Activated T-helper 1 cell treated with Interleukin-2 at 50 U/mL for 16 hours (primary cell): ENCODE measurements around the gene ETNK1.

Experiments
- DNase-seq: peaks from one replicate; pipeline ENCODE4 v3.0.0-alpha.2; 2020; ENCODE audit warnings: low read depth

ETNK1 gene

DNA sequence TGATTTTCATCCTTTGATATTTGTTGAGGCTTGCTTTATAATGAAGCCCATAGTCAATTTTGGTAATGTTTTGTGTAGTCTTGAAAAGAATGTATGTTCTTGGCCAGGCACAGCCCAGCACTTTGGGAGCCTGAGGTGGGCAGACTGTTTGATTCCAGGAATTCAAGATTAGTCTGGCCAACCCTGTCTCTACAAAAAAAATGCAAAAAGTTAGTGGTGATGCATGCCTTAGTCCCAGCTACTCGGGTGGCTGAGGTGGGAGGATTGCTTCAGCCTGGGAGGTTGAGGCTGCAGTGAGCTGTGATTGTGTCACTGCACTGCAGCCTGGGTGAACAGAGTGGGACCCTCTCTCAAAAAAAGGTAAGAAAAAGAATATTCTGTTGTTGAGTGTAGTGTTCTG, 10.8 kb downstream of the ETNK1 start:
- DNase-seq, result no peak

GRCh38 chr12:22640851-22641250, 15.9 kb downstream of the ETNK1 start:
- no peak for DNase-seq

GRCh38 chr12:22641353-22642053, 16.5 kb downstream of the ETNK1 start:
- DNase-seq, result no peak

DNA sequence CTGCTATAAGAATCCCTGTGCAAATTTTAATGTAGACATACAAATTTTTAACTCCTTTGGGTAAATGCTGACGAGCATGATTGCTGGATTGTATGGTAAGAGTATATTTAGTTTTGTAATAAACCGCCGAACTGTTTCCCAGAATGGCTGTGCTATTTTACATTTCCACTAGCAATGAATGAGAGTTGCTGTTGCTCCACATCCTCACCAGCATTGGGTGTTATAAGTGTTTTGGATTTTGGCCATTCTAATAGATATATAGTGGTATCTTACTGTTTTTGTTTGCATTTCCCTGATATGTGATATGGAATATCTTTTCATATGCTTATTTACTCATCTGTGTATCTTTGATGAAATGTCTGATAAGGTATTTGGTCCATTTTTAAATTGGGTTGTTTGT, 23.7 kb downstream of the ETNK1 start:
- DNase-seq, result no peak

DNA sequence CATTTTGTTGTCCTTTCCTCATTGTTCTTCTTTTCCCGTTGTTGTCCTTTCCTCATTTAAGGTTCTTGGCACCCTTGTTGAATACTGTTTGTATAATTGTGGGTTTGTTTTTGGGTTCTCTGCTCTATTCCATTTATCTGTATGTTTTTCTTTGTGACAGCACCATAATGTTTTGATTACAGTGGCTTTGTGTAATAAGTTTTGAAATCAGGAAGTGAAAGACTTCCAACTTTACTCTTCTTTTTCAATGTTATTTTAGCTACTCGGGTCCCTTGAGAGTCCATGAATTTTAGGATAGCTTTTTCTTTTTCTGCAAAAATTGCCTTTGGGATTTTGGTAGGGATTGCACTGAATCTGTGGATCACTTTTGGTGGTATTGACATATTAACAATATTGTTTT, 28.1 kb downstream of the ETNK1 start:
- DNase-seq, result no peak

DNA sequence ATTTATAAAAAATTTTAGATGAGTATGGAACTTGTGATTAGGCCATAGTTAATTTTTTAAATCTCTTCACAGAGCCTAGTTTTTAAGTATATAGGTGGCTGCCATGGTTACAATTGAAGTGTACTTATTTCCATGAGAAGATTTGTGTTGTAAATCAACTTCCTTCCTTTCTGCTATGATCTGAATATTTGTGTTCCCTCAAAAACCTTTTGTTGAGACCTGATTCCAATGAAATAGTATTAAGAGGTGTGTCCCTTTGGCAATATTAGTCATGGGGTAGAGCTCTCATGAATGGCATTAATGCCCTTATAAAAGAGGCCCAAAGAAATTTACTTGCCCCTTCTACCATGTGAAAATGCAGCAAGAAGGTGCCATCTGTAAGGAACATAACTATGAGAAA, 28.8 kb downstream of the ETNK1 start:
- no peak for DNase-seq

DNA sequence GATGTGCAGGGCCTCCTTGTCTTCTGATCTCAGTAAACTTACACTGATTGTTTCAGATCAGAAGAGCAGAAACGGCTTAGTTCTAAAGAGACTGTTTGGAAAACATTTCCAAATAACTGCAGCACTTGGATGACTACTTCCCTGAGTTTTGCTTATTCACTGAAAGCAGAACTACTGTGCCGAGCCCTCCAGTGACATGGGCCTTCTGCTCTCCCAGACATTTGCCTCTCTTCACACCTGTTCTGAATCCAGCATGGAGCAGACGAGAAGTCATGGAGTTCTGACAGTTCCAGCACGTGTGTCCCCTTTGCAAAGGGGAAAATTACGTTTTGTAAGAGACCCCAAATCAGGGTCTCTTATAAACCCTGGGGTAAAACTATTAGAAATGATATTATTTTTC, 31.4 kb downstream of the ETNK1 start:
- no peak for DNase-seq

DNA sequence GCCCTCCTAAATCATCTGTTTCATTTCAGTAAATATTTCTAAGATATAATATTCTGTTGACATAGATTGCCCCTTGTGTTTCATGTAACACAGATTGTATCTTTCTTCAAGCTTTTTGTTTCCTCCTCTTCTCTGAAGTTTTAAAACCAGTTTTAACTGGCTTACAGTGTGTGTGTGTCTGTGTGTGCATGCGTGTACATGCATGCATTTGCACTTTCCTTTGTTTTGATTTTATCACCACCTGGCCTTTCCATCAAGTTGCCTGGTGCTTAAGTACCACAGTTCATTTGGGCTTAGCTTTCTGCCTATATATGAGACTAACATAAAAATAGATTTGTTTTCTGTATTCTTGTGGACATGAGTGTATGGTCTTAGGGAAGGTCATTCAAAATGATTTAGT, 31.9 kb downstream of the ETNK1 start:
- no peak for DNase-seq

DNA sequence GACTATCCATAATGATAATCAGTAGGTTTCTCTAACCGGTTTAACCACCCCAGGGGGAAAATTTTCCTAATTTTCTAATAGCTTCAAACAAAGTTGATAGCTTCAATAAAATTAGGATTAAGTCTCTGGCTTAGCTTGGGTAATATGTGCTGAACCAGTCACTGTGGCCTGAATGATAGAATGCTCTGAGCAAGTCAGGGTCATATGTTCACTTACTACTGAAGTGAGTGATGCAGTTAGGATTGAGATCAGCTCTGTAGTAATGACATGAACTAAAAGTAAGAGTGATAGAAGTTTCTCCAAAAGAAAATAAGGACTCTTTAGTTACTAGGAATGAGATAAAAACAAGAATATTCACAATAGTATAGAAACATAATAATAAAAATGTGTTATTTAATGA, 32.6 kb downstream of the ETNK1 start:
- no peak for DNase-seq

DNA sequence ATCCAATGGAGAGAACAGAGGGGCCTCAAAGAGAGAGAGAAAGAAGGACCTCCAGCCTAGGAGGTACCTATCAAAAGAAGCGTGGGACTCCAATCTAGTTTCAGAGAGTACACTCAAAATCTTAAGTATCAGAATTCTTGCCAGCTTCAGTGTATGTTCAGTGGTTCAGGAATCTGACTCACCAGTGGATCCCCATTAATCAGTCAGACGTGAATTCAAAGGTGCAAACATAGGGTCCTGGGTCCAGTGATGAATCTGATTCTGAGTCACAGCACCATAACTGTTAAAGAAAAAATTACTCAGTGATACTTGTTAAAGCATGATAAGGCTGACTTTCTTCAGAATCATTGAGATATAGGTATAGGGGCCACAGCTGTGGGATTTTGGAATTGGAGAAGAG, 33.2 kb downstream of the ETNK1 start:
- DNase-seq, result no peak

DNA sequence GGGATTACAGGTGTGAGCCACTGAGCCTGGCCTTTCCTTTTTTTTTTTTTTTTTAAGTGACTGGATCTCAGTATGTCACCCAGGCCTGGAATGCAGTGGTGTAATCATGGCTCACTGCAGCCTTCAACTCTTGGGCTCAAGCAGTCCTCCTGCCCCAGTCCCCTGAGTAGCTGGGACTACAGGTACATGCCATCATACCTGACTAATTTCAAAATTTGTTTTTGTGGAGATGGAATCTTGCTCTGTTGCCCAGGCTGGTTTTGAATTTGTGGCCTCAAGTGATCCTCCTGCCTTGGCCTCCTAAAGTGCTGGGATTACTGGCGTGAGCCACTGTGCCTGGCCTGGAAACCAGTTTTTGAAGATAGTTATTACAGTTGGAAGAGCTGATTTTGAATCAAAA, 37.4 kb downstream of the ETNK1 start:
- no peak for DNase-seq

DNA sequence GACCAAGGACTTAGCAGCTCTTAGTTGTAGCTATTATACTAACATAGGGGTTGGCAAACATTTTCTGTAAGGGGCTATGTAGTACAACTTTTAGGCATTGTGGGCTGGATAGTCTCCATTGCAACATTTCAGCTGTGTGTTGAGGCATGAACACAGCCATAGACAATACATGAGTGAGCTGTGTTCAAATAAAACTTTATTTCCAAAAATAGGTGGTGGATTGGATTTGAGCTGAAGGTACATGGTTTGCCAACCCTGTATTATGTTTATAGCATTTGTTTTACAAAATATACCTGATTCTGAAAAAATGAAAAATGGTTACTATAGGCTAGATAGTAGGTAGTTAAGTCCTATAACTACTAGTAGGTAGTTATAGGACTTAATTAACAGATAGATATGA, 40.5 kb downstream of the ETNK1 start:
- no peak for DNase-seq

DNA sequence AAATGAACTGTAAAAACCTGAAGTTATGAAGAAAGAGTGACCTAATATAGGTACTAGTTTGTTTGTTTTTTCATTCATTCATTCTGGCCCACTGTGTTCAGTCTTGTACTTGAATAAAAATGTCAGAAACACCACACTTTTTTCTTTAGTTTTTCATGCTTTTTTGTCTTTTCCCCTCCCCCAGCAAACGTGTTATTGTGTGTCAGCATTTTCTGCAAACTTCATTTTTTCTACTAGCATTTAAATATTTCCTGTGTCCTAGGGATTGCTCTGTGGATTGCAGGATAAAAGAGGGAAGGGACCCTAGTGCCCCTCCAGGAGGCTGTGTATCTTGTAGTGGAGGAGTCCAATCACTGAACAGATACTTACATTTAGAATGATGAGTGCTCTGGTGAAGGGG, 42.2 kb downstream of the ETNK1 start:
- no peak for DNase-seq

DNA sequence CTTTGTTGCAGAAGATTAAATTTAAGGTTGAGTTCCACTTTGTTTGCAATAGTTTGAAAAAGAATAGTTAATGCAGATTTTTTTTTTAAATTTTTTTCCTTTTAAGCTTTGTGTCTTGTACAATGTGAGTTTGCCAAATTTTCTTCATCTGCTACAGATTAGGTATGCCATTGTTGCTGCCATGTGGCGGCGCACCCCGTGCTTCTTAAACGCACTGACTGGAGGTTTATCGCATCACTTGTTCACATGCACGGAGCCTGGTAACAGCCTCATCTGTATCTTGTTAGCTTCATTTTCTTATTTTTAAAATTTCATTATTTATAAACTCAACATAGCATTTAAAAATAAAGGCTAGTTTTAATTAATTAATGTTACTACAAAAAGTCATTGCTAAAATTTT, 43.5 kb downstream of the ETNK1 start:
- DNase-seq, result no peak

DNA sequence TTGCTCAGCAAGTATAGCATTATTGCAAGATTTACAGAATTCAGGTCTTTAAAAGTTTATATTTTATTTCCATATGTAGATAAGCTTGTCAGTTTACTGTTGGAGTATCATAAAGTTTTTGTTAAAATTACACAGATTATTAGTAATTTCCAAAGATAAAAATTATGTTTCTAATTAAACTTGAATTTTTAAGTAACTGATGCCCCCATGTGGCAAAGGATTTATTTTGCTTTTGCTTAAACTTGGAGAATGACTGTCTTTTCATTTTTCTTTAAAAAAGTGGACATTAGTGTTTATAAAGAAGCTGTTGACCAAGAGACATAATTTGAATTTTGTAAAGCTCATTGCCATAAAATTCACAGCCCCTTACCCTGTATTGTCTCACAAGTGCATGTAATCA, 45.8 kb downstream of the ETNK1 start:
- no peak for DNase-seq

DNA sequence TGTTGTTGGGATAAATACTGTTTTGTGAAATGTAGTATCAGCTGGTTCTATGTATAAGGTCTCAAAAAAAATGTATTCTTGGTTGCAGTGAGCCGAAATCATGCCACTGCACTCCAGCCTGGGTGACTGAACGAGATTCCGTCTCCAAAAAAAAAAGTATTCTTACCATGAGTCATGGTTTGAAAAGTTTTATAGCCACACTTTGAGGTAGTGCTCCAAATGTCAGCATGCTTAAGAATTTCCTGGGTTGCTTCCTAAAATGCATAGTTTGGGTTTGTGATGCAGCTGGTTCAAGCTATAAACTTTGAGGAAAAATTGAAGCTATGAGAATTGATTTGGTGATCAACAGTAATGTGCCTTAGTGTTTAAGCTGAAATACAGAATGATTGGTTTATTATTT, 48.0 kb downstream of the ETNK1 start:
- no peak for DNase-seq

DNA sequence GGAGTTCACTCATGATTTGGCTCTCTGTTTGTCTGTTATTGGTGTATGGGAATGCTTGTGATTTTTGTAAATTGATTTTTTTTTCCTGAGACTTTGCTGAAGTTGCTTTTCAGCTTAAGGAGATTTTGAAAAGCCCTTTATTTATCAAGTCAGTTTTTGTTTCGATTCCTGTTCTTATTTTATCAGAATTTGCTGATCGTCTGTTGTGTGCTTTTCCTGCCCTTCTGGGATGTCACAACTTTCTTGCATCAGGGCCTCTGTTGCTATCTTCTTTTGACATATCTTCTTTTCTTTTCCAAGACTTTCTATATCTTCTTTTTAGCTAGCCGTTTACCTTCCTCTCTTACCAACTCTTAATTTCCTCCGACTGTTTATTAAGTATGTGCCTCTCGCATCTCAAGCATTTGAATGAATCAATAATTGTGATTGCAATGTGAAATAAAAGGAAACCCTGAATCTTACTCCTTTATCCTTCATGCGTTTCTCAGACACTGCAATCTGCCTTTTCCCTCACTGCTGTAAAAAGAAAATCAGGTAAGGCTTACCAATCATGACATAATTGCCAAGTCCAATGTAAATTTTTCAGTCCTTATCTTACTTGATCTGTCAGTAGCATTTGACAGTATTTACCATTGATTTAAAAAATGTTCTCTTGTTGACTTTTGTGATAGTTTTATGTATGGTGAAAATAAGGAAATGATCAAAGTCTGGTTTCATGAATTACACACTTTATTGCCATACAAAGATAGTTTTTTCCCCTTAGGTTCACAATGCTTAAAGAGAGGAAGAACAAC, 53.0 kb downstream of the ETNK1 start:
- no peak for DNase-seq

DNA sequence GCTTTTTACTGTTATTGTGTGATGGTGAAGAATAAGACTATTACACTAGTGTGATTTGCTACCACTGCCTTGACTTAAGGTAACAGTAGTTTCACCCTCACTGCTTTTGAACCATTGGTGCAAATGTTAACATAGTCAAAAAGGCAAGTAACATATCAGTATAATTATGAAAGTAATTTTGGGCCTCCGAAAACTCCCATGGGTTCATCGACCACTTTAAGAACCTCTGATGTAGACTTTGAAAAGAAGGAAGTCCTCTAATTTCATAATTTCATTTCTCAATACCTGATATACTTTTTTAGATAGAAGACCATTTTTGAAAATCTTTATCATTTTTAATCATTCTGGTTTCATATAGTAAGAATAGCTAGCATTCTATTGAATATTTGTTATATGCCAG, 57.7 kb downstream of the ETNK1 start:
- no peak for DNase-seq

GRCh38 chr12:22683131-22683530, 58.2 kb downstream of the ETNK1 start:
- no peak for DNase-seq

GRCh38 chr12:22684140-22685118, 59.5 kb downstream of the ETNK1 start:
- no peak for DNase-seq

GRCh38 chr12:22686193-22686592, 61.2 kb downstream of the ETNK1 start:
- DNase-seq, result no peak

- DNase-seq, result no peak
Measured at GRCh38 chr12:22687361-22688076, 62.5 kb downstream of the ETNK1 start.
